NB4 (cell line): Measurements from ENCODE around the gene CDKN2A.

ENCODE experiments used
- POLR2A ChIP-seq: IDR thresholded peaks from 2 replicates; pipeline ENCODE4 v1.6.1; 2011; ENCODE audit warnings: mild to moderate bottlenecking; ENCODE audit not compliant: insufficient read length; ENCODE audit errors: extremely low read depth
- TF ChIP-seq, protein P1 (sequence below): IDR thresholded peaks from one replicate; pipeline ENCODE4 v1.5.1; 2012; ENCODE audit warnings: low read depth, low read length

DNA sequence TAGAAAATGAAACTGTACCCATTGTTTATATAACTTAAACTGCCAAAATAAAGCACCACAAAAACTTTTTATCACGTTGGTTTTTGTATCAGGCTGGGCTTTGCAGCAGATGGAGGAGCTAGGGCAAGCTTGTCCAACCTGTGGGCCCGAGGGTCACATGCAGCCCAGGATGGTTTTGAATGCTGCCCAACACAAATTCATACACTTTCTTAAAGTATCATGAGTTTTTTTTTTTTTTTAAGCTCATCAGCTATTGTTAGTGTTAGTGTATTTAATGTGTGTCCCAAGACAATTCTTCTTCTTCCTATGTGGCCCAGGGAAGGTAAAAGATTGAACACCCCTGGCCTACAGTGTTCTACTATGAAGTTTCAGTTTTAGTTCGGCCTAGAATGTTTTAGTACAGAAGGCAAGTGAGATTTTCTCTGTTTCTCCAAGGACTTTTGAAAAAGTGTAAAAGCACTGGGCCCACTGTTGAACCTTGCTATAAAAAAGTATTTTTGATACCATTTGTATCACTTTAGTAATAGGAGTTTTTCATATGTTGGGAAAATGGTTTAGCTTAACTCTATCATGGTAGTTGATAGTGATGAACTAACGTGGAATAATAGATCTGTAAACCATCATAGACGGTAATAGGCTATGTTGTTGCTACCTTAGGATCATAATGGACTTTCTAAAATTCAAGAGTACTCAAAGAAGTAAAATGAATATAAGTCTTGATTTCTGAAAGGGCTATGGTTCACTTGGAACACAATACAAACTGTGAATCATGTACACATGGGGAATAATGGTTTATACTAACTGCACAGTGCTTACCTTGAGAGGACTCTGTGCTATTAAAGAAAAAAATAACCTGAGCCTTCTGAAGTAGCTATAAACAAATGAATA, 2.9 kb downstream of the CDKN2A start:
- TF ChIP-seq, protein P1, sequence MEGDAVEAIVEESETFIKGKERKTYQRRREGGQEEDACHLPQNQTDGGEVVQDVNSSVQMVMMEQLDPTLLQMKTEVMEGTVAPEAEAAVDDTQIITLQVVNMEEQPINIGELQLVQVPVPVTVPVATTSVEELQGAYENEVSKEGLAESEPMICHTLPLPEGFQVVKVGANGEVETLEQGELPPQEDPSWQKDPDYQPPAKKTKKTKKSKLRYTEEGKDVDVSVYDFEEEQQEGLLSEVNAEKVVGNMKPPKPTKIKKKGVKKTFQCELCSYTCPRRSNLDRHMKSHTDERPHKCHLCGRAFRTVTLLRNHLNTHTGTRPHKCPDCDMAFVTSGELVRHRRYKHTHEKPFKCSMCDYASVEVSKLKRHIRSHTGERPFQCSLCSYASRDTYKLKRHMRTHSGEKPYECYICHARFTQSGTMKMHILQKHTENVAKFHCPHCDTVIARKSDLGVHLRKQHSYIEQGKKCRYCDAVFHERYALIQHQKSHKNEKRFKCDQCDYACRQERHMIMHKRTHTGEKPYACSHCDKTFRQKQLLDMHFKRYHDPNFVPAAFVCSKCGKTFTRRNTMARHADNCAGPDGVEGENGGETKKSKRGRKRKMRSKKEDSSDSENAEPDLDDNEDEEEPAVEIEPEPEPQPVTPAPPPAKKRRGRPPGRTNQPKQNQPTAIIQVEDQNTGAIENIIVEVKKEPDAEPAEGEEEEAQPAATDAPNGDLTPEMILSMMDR: no peak
- TF ChIP-seq POLR2A: no peak
